HepG2 (cell line): Measurements from ENCODE around the gene PTPN3. TPM values are rescaled to one million over a fixed set of nuclear protein-coding genes. Genes with fewer than 3 reads are reported as not detected.

Experiments used
- CHD2 ChIP-seq: IDR thresholded peaks from 2 replicates; pipeline ENCODE4 v1.6.1; 2011; ENCODE audit warnings: low read depth, low read length, improper control_type of control experiment
- HMG20B ChIP-seq: conservative IDR thresholded peaks from 2 replicates; pipeline ENCODE4 v1.6.1; 2016; ENCODE audit warnings: missing genetic modification reagents, missing compliant biosample characterization
- ISL2 ChIP-seq: sonication (generic); formaldehyde crosslinking; IDR thresholded peaks from 2 replicates; pipeline ENCODE4 v1.5.0; 2020; ENCODE audit warnings: missing genetic modification reagents
- KLF13 ChIP-seq: sonication (generic); formaldehyde crosslinking; IDR thresholded peaks from 2 replicates; pipeline ENCODE4 v1.4.0; 2020; ENCODE audit warnings: mild to moderate bottlenecking, missing genetic modification reagents
- NRL ChIP-seq: sonication (generic); formaldehyde crosslinking; IDR thresholded peaks from 2 replicates; pipeline ENCODE4 v1.5.0; 2020; ENCODE audit warnings: missing genetic modification reagents, mild to moderate bottlenecking, moderate library complexity, borderline replicate concordance
- SRSF9 ChIP-seq: fragments of 200-400 bp; formaldehyde crosslinking; IDR thresholded peaks from 2 replicates; pipeline ENCODE4 v1.6.1; 2018; ENCODE audit warnings: borderline replicate concordance, mild to moderate bottlenecking, low read depth, low read length; ENCODE audit not compliant: insufficient read depth, poor library complexity, severe bottlenecking
- TCF7L2 ChIP-seq: IDR thresholded peaks from 2 replicates; pipeline ENCODE4 v1.6.1; 2011; ENCODE audit warnings: mild to moderate bottlenecking, low read depth, low read length, moderate library complexity
- ZNF44 ChIP-seq: sonication (generic); formaldehyde crosslinking; IDR thresholded peaks from 2 replicates; pipeline ENCODE4 v1.5.1; 2020; ENCODE audit warnings: mild to moderate bottlenecking, missing genetic modification reagents
- ZSCAN22 ChIP-seq: sonication (generic); formaldehyde crosslinking; IDR thresholded peaks from 2 replicates; pipeline ENCODE4 v1.4.0; 2020; ENCODE audit warnings: mild to moderate bottlenecking, missing genetic modification reagents
- ZSCAN30 ChIP-seq: sonication (generic); formaldehyde crosslinking; IDR thresholded peaks from 2 replicates; pipeline ENCODE4 v1.5.0; 2020; ENCODE audit warnings: mild to moderate bottlenecking, missing genetic modification reagents
- polyA plus RNA-seq, 8 experiments: library from polyadenylated mRNA; depleted of rRNA in 3 of 8; stranded (reverse) in 7 of 8; unstranded in 1 of 8; fragments of >200 nt; fragmentation: Illumina TruSeq in 4 of 8; extraction: Trizol in 4 of 8; gene quantifications; 2 replicates each; pipeline versions ENCODE4 v1.2.1 to v1.2.3, GENCODE V29; 2011 to 2016; ENCODE audit warnings: low read depth in 4 of 8, missing spikeins in 1 of 8, mixed read lengths in 1 of 8; ENCODE audit not compliant: insufficient read depth in 1 of 8
- total RNA-seq, 5 experiments: library from RNA; depleted of rRNA; stranded (reverse); fragments of >200 nt; fragmentation: Illumina TruSeq; extraction: Trizol; gene quantifications; 2 replicates each; pipeline ENCODE4 v1.2.3, GENCODE V29; 2016; ENCODE audit warnings: low read depth in 1 of 5
- TF ChIP-seq, protein P1 (sequence below): sonication (generic); formaldehyde crosslinking; conservative IDR thresholded peaks from 2 replicates; pipeline ENCODE4 v1.4.0; 2020; ENCODE audit warnings: mild to moderate bottlenecking, missing genetic modification reagents, moderate library complexity
- TF ChIP-seq, protein P2 (sequence below): sonication (generic); formaldehyde crosslinking; IDR thresholded peaks from 2 replicates; pipeline ENCODE4 v1.4.0; 2020; ENCODE audit warnings: mild to moderate bottlenecking, missing genetic modification reagents

Gene PTPN3
- total and polyA plus RNA-seq, 2 of the 13 experiments (the other 11 are each of a cell fraction or from before 2014, with no cell fraction given), result 5.6 to 20.5 TPM

DNA sequence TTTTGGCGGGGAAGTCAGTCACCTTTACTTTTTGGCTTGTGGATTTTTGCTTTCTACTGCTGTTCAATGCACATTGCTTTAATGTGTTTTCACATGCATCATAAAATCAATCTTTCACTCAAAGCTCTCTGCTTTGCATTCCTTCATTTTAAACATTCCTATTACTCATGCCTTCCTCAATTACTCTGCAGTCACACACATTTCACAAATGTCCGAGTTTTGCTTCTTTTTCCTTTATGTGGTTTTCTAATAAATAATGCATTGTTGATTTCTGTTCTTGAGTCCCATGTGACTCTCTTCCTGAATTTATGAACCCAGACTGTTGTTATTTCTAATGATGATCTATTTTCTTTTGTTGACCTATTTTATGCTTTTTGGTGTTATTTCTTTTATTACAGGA, 95.0 kb downstream of the PTPN3 start (continued):
- TF ChIP-seq KLF13 (no peak), ZSCAN30 (CRISPR knock-in tag) (no peak), ZSCAN22 (CRISPR knock-in tag) (no peak), ISL2 (CRISPR knock-in tag) (no peak), TCF7L2 (no peak), NRL (CRISPR knock-in tag) (no peak), ZNF44 (CRISPR knock-in tag) (no peak), HMG20B (CRISPR knock-in tag) (no peak), CHD2 (no peak), SRSF9 (no peak)
- TF ChIP-seq, protein P1, sequence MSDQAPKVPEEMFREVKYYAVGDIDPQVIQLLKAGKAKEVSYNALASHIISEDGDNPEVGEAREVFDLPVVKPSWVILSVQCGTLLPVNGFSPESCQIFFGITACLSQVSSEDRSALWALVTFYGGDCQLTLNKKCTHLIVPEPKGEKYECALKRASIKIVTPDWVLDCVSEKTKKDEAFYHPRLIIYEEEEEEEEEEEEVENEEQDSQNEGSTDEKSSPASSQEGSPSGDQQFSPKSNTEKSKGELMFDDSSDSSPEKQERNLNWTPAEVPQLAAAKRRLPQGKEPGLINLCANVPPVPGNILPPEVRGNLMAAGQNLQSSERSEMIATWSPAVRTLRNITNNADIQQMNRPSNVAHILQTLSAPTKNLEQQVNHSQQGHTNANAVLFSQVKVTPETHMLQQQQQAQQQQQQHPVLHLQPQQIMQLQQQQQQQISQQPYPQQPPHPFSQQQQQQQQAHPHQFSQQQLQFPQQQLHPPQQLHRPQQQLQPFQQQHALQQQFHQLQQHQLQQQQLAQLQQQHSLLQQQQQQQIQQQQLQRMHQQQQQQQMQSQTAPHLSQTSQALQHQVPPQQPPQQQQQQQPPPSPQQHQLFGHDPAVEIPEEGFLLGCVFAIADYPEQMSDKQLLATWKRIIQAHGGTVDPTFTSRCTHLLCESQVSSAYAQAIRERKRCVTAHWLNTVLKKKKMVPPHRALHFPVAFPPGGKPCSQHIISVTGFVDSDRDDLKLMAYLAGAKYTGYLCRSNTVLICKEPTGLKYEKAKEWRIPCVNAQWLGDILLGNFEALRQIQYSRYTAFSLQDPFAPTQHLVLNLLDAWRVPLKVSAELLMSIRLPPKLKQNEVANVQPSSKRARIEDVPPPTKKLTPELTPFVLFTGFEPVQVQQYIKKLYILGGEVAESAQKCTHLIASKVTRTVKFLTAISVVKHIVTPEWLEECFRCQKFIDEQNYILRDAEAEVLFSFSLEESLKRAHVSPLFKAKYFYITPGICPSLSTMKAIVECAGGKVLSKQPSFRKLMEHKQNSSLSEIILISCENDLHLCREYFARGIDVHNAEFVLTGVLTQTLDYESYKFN (CRISPR knock-in tag), result no peak
- TF ChIP-seq, protein P2, sequence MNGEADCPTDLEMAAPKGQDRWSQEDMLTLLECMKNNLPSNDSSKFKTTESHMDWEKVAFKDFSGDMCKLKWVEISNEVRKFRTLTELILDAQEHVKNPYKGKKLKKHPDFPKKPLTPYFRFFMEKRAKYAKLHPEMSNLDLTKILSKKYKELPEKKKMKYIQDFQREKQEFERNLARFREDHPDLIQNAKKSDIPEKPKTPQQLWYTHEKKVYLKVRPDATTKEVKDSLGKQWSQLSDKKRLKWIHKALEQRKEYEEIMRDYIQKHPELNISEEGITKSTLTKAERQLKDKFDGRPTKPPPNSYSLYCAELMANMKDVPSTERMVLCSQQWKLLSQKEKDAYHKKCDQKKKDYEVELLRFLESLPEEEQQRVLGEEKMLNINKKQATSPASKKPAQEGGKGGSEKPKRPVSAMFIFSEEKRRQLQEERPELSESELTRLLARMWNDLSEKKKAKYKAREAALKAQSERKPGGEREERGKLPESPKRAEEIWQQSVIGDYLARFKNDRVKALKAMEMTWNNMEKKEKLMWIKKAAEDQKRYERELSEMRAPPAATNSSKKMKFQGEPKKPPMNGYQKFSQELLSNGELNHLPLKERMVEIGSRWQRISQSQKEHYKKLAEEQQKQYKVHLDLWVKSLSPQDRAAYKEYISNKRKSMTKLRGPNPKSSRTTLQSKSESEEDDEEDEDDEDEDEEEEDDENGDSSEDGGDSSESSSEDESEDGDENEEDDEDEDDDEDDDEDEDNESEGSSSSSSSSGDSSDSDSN (CRISPR knock-in tag), result no peak
